A673 (cell line): ENCODE data around the gene MYRFL. TPM values are rescaled to one million over a fixed set of nuclear protein-coding genes. Genes with fewer than 3 reads are reported as not detected.

Experiments
- BruUV-seq: library from RNA; stranded (reverse); fragments of 400-500 nt; replicated peaks from 2 replicates; lab custom pipeline; 2021; lab: Mats Ljungman, UMichigan
- CTCF ChIA-PET: fragments of 300-600 bp; sonication (Branson Sonifier 250); formaldehyde crosslinking; loops from one replicate; lab custom pipeline; 2022; ENCODE audit warnings: antibody characterized with exemption; lab: Charles Lee
- POLR2A ChIA-PET: fragments of 300-600 bp; sonication (Branson Sonifier 250); formaldehyde crosslinking; loops from one replicate; lab custom pipeline; 2022; ENCODE audit warnings: antibody characterized with exemption; ENCODE audit not compliant: low non-redundant PET; lab: Charles Lee
- DNase-seq: peaks from one replicate; pipeline ENCODE4 v3.0.0-alpha.2; 2015; ENCODE audit warnings: low spot score
- H3K27ac ChIP-seq: fragments of 200-600 bp; sonication (generic); 2 replicates; pipeline ENCODE4 v1.5.1; 2016; ENCODE audit warnings: mixed run types, low read depth, mild to moderate bottlenecking, mixed read lengths, antibody characterized with exemption, low read length; ENCODE audit not compliant: poor library complexity, severe bottlenecking
- H3K27me3 ChIP-seq: fragments of 200-600 bp; sonication (generic); replicated peaks from 2 replicates; pipeline ENCODE4 v1.6.1; 2017; ENCODE audit warnings: mixed run types, low read depth, mild to moderate bottlenecking, mixed read lengths, antibody characterized with exemption, low read length; ENCODE audit not compliant: insufficient read depth, poor library complexity
- H3K36me3 ChIP-seq: fragments of 200-600 bp; sonication (generic); 2 replicates; pipeline ENCODE4 v1.6.1; 2016; ENCODE audit warnings: mixed run types, mild to moderate bottlenecking, mixed read lengths, antibody characterized with exemption, low read length; ENCODE audit not compliant: insufficient read depth, poor library complexity, severe bottlenecking
- H3K4me1 ChIP-seq: fragments of 200-600 bp; sonication (generic); 2 replicates; pipeline ENCODE4 v1.6.1; 2017; ENCODE audit warnings: mixed run types, mild to moderate bottlenecking, mixed read lengths, antibody characterized with exemption, low read length; ENCODE audit not compliant: insufficient read depth, poor library complexity, severe bottlenecking
- H3K4me3 ChIP-seq: fragments of 200-600 bp; sonication (generic); 2 replicates; pipeline ENCODE4 v1.5.1; 2016; ENCODE audit warnings: low read depth, mixed run types, mild to moderate bottlenecking, mixed read lengths, low read length; ENCODE audit not compliant: poor library complexity, severe bottlenecking
- H3K9me3 ChIP-seq: fragments of 200-600 bp; sonication (generic); 2 replicates; pipeline ENCODE4 v1.6.1; 2016; ENCODE audit warnings: mixed run types, low read depth, mild to moderate bottlenecking, mixed read lengths, antibody characterized with exemption, low read length; ENCODE audit not compliant: poor library complexity, severe bottlenecking
- EZH2 ChIP-seq: fragments of 200-600 bp; sonication (generic); IDR thresholded peaks from 2 replicates; pipeline ENCODE4 v1.6.1; 2017; ENCODE audit warnings: borderline replicate concordance, low read depth, mild to moderate bottlenecking, mixed read lengths, antibody characterized with exemption, low read length; ENCODE audit not compliant: poor library complexity, severe bottlenecking
- intact Hi-C: fragments of 100-400 bp; cut with micrococcal nuclease; formaldehyde crosslinking; loops from one replicate; pipeline ENCODE4 v1.10.0; 2022; ENCODE audit not compliant: unreplicated experiment
- total RNA-seq: library from RNA; stranded (reverse); gene quantifications from 2 replicates; pipeline ENCODE4 v1.2.3, GENCODE V29; 2021
- TF ChIP-seq, protein P1 (sequence below): fragments of 300-800, 200-600 bp; sonication (generic); conservative IDR thresholded peaks from 2 replicates; pipeline ENCODE4 v1.5.1; 2017; ENCODE audit warnings: low read depth, mild to moderate bottlenecking, antibody characterized with exemption, low read length, moderate library complexity, mixed read lengths

Gene MYRFL
- total RNA-seq, 1 experiment from 2014 or later: not detected

DNA sequence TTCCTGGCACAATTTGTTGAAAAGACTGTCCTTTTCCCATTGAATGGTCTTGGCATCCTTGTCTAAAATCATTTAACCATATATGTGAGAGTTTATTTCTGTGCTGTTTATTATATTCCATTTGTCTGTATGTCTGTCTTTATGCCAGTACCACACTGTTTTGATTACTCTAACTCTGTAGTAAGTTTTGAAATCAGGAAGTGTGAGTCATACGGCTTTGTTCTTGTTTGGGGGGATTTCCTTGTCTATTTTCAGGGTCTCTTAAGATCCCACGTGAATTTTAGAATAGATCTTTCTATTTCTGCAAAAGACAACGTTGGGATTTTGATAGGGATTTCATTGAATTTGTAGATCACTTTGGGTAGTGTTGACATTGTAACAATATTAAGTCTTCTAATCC, 88.5 kb downstream of the MYRFL start:
- no peak overlapping the region for H3K4me3 ChIP-seq
- H3K27ac ChIP-seq: no peak overlapping the region
- peaks cover 25% of the 10 kb centered on the region for H3K4me1 ChIP-seq
- no TSS peak for BruUV-seq
- intact Hi-C loops: no loop called here
- H3K9me3 ChIP-seq: no peaks in the 10 kb centered on the region
- TF ChIP-seq, protein P1, sequence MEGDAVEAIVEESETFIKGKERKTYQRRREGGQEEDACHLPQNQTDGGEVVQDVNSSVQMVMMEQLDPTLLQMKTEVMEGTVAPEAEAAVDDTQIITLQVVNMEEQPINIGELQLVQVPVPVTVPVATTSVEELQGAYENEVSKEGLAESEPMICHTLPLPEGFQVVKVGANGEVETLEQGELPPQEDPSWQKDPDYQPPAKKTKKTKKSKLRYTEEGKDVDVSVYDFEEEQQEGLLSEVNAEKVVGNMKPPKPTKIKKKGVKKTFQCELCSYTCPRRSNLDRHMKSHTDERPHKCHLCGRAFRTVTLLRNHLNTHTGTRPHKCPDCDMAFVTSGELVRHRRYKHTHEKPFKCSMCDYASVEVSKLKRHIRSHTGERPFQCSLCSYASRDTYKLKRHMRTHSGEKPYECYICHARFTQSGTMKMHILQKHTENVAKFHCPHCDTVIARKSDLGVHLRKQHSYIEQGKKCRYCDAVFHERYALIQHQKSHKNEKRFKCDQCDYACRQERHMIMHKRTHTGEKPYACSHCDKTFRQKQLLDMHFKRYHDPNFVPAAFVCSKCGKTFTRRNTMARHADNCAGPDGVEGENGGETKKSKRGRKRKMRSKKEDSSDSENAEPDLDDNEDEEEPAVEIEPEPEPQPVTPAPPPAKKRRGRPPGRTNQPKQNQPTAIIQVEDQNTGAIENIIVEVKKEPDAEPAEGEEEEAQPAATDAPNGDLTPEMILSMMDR: no peak
- no peak for TF ChIP-seq EZH2
- no peaks in the 10 kb centered on the region for H3K36me3 ChIP-seq
- no peaks in the 10 kb centered on the region for H3K27me3 ChIP-seq
- ChIA-PET POLR2A (interaction anchor here (0.9 kb wide), 1 partner anchor 413 kb away, joined by 10 read pairs; no protein-coding TSS in a partner anchor), CTCF (no interaction called here)
- DNase-seq: no peak

DNA sequence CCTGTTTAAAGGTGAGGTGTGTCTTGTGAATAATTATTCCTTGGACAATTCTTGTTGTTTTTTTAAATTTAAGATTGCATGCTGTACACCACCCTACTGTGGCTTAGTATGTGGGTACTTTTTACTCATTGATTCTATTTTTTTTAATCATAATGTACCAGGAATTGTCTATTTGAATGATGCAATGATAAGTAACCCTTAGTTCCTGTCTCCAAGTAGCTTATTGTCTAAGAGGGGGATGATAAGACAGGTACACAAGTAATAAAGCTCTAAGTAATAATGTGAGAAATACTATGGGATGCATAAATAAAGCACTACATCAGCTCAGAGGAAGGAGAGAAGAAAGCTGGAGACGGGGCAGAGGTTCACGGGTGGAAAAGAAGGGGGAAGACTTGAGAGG, 90.9 kb downstream of the MYRFL start:
- ChIA-PET POLR2A (no interaction called here), CTCF (no interaction called here)
- no peaks in the 10 kb centered on the region for H3K27me3 ChIP-seq
- H3K9me3 ChIP-seq: no peaks in the 10 kb centered on the region
- no peak overlapping the region for H3K27ac ChIP-seq
- TF ChIP-seq, protein P1: no peak
- TF ChIP-seq EZH2: no peak
- BruUV-seq: no TSS peak
- intact Hi-C loops: no loop called here
- H3K4me1 ChIP-seq: peaks cover 4% of the 10 kb centered on the region
- no peak overlapping the region for H3K4me3 ChIP-seq
- no peak for DNase-seq
- no peaks in the 10 kb centered on the region for H3K36me3 ChIP-seq

DNA sequence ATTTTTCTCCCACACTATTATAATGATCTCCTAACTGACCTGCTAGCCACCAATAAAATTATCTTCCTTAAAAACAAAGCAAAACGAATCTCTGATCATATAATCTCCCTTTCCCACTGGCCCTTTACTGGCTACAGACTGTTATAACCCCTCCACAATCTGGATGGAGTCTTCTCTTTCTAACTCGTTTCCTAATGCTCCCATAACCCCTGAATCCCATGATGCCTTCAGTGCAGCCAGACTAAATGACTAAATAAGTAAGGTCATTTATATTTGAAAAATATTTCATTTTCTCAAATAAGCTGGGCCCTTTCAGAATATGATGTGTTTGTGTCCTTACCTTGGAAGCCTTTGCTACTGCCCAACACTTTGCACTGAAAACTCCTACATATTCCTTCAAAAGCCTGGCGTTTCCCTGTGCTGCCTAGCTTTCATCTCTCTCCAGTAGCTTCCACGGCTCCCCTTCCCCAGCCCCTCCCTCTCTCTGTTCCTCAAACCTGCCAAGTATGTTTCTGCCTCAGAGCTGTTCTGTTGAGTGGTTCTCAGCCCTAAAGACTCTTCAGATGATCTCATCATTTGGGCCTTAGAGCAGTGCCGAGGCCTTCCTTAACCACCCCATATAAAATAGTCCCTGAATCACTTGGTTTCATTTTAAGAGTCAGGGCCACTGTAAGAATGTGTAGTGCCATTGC, 91.7 kb downstream of the MYRFL start:
- BruUV-seq: no TSS peak
- intact Hi-C loops: no loop called here
- Histone ChIP-seq H3K36me3 (no peaks in the 10 kb centered on the region), H3K27ac (no peak overlapping the region), H3K27me3 (no peaks in the 10 kb centered on the region), H3K4me3 (no peak overlapping the region), H3K9me3 (no peaks in the 10 kb centered on the region), H3K4me1 (no peaks in the 10 kb centered on the region)
- POLR2A ChIA-PET: no interaction called here
- DNase-seq: no peak
- CTCF ChIA-PET: no interaction called here
- TF ChIP-seq EZH2: no peak
- TF ChIP-seq, protein P1: no peak
